ENCODE results near the gene PTEN.

The PTEN gene

DNA sequence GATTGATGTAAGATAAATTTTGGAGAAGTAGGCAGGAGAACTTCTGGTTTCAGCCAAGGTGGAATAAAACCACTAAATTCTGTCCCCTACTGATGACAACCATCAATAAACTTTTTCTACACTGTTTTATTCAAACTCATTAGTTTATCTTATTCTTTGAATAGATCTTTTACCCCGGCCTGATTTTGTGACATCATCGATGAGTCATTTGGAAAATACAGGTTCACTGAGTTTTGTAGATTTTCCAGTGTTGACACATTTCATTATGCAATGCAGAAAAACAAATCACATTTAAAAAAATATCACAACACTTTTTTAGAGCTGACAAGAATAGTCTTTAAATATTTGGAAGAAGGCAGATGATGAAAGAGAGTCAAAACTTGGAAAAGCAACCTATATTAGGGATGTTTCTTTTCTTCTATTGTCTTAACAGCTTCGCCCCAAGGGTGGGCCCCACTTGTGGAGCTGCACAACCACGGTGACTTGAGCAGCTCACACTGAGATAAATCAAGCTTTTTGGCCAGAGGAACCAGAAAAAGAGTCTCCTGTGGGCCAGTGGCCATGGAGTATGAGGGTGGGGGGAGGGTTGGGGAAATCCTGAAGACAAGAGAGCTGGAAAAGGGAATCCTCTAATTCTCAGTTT is 112.8 kb downstream of the PTEN start:
- no peak for DNase-seq (ENCODE audit: low spot score)

DNA sequence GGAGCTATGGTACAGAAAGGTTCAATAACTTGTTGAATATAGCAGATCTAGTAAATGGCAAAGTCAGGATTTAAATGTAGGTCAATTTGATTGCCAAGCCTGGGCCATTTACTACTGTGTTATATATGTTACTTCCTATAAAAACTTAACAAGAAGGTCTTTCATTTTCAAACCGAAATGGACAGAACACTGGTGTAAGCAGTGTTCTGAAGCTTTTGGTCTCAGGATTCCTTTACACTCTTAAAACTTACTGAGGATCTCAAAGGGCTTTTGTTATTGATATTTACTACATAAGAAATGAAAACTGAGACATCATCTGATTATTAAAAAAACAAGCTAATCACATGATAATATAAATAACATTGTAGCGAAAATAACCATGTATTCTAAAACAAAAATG is 114.7 kb downstream of the PTEN start:
- DNase-seq (ENCODE audit: low spot score), result no peak

DNA sequence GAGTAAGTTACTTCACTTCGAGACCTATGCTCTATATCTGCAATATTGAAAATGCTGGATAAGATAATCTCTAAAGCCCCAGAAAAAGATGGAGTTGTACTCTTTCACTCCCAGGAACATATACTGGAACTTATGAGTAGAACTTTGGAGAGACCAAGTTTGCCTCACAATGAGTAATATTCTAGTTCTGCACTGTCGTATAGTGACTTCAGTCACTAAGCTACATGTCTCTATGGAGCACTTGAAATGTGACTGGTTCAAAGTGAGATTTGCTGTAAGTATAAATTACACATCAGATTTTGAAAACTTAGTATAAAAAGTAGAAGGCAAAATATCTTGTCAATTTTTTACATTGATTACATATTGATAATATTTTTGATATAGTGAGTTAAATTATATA is 116.4 kb downstream of the PTEN start:
- no peak for DNase-seq (ENCODE audit: low spot score)

DNA sequence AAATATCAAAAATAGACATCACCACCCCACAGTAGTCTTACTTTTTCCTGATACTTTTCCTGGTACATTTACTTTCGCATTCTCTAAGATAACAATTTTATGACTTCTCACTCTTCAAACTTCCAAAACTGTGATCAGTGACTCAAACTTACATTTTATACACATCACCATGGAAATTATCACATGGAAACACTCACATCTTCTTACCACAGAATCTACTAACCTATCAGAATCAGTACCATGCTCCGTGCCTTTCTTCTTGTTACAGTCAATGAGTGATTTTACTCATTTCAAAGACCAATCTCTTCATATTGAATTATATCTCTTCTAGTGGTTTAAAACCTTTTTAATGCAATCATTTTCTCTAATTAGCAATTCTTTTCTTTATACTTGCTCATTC is 120.3 kb downstream of the PTEN start:
- DNase-seq (ENCODE audit: low spot score), result no peak

DNA sequence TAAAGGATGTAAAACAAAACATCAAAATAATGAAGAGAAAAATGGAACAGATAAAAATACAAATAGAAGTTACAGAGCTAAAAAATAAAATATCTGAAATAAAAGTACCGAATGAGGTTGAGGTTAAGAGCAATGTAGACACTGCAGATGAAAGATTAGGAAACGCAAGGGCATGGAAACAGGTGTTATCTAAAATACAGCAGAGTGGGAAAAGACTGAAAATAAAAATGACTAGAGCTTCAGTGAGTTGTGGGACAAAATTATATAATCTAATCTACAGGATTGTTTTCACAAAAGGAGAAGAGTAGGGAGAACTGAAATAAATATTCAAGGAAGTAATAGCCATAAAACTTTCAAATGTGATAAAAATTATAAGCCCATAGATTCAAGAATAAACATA is 123.8 kb downstream of the PTEN start:
- no peak for DNase-seq (ENCODE audit: low spot score)

DNA sequence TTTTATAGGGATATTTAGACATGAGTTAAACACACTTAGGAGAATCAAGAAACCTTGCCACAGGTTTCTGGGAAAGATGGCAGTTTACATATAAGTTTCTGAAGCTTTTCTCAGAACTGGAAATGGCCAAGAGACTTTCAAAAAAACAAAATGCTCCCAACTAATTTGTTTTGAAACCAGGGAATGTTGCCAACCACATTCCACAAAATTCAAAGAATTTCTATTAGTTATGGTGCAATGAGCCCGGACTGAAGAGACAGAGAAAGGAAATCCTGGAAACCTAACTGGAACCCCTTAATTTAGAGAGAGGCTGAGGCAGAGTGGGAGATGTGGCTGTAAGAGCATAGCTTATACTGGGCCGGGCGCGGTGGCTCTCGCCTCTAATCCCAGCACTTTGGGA is 128.5 kb downstream of the PTEN start:
- DNase-seq (ENCODE audit: low spot score), result no peak

DNA sequence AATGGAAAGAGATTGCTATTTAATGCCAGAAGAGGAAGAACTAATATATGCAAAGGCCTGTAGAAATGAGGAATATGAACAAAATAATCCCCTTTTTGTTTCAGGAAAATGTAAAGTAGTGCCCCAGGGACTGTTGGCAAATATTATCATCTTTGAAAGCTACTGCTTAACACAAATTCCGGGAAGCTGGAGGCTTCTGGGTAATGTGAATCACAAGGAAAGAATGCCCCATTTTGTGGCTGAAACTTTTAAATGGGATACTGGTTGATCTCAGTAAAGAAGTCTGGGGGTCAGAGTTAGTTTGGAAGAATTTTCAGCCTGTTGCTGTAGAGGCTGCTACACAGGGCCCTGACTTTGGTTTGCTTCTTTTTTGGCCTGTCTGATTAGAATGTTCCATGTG is 141.0 kb downstream of the PTEN start:
- no peak for DNase-seq (ENCODE audit: low spot score)

DNA sequence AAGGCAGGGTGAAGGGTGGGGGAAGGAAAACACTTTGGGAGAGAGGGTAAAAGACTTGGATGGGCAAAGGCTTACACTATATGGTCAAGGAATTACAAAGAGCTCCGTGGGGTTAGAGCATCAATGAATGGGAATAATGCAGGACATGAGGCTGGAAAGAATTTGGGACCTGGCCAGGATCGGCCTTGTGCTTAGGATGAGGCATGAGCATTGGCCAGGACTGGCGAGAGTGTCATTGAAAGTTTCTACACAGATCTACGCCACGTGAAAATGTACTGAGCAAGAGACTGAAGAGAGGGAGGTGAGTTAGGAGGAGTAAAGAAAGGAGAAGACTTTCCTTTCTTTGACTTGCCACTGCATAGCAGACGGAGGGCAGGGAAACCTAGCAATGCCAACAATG is 142.8 kb downstream of the PTEN start:
- no peak for DNase-seq (ENCODE audit: low spot score)

DNA sequence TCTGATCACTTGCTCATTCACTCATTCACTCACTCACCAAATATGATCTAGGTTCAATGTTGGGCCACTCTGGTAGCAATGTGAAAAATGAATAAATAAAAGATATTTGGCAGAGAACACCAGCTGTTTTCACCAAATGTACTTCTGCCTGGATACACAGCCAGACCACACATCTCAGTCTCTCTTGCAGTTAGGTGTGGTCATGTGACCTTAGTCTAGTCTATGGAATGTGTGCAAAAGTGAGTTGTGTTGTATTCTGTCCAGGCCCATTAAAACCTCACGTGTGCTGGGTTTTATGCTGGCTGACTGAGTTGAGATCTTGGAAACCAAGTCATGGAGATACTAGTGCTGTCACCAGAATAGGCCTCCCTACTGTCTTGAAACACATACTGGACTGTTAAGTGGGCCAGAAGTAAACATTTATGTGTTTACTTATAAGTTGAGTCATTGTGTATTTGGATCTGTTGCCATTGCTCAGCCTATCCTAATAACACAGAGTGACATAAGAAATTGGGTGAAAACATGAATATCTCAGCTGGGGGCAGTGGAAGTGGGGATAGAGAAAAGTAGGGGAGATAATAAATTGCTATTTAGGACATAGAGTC is 145.5 kb downstream of the PTEN start:
- no peak for DNase-seq (ENCODE audit: low spot score)

DNA sequence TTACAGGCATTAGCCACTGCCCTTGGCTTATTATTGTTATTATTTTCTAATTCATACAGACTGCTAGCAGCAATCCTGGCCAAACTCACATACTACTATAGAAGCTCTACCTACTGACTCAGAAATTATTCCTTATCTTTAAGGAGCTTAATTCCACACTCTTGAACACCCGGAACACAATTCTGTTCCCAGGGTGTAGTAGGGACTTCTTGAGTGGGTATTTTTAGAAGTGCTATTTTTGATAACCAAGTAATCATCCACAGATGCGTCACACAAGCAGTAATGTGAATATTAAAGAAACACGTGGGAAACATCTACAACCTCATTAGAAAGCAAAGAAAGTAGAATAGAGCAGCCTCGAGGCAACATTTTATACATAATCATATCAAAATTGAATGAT is 149.2 kb downstream of the PTEN start:
- DNase-seq (ENCODE audit: low spot score), result no peak

DNA sequence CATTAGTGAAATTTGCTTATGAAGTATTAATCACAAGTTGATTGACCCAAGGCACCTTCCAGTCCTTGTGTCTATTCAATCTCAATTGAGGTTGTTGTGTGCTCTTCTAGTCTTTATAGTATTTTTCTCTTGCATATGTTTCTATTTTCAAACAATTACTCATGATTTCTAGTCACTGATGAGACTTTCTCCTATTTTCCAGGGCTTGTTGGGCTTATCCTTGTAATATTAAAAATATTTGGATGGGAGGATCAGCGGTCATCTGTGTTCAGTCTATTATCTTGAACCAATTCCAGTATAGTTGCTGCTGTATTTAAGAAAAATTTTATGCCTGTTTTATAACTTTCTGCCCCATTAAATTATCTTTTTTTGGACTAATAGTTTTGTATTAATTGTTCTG is 154.4 kb downstream of the PTEN start:
- DNase-seq (ENCODE audit: low spot score), result no peak

DNA sequence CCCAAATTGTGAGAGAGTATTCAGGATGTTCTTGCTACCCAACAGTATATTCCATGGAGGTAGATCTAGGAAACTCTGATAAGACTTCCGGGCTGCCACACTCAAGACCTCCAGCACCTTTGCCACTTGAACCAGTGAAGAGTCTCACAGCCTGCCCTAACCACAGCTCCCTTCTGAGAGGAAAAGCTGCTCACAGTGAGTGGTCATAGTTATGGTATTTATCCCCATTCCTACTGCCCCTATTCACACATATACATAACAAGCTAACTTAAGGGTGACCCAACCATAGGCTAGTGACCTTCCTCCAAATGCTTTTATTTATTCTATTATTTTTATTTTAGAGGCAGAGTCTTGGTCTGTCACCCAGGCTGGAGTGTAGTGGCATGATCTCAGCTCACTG is 156.3 kb downstream of the PTEN start:
- DNase-seq (ENCODE audit: low spot score), result no peak

Measured in CD4-positive, alpha-beta T cell treated with Interleukin-15 for 4 hours (primary cell).